COLO829 (cell line): ENCODE data around the gene IGF1.
A peak's percentile ranks its signal among the peaks of the same experiment; 100 is the strongest.

Experiments
- DNase-seq: peaks from one replicate; pipeline ENCODE4 v3.0.0; 2012; ENCODE audit warnings: low spot score

IGF1 gene

GRCh38 chr12:102496591-102496990, 16.2 kb upstream of the IGF1 start:
- no peak for DNase-seq

GRCh38 chr12:102487226-102487625, 6.9 kb upstream of the IGF1 start:
- no peak for DNase-seq

GRCh38 chr12:102486153-102486552, 5.8 kb upstream of the IGF1 start:
- no peak for DNase-seq

GRCh38 chr12:102484428-102484958, 4.1 kb upstream of the IGF1 start:
- DNase-seq: peak; percentile 62

- no peak for DNase-seq
These were observed 3.7 kb upstream of the IGF1 start for GRCh38 chr12:102484017-102484416.

- no peak for DNase-seq
These were observed 3.1 kb upstream of the IGF1 start for GRCh38 chr12:102483466-102483865.

- peak; percentile 26 for DNase-seq
These were observed 1.5 kb upstream of the IGF1 start for GRCh38 chr12:102481705-102482425.

- DNase-seq: no peak
These were observed 424 bp downstream of the IGF1 start for GRCh38 chr12:102479939-102480338.

- DNase-seq: no peak
These were observed 1.1 kb downstream of the IGF1 start for GRCh38 chr12:102479099-102479885.

GRCh38 chr12:102478405-102479098, 1.8 kb downstream of the IGF1 start:
- no peak for DNase-seq

GRCh38 chr12:102475355-102475754, 5.0 kb downstream of the IGF1 start:
- DNase-seq: no peak

GRCh38 chr12:102474438-102475064, 5.8 kb downstream of the IGF1 start:
- no peak for DNase-seq

- no peak for DNase-seq
These were observed 7.9 kb downstream of the IGF1 start for GRCh38 chr12:102472496-102472895.

GRCh38 chr12:102471556-102471955, 8.8 kb downstream of the IGF1 start:
- DNase-seq: no peak

- DNase-seq: no peak
These were observed 9.4 kb downstream of the IGF1 start for GRCh38 chr12:102470945-102471344.

- DNase-seq: no peak
These were observed 12.0 kb downstream of the IGF1 start for GRCh38 chr12:102468261-102468915.

- DNase-seq: no peak
These were observed 14.4 kb downstream of the IGF1 start for GRCh38 chr12:102465762-102466560.

GRCh38 chr12:102463659-102464249, 16.6 kb downstream of the IGF1 start:
- DNase-seq: no peak

GRCh38 chr12:102462795-102463465, 17.4 kb downstream of the IGF1 start:
- DNase-seq: no peak

- no peak for DNase-seq
These were observed 18.0 kb downstream of the IGF1 start for GRCh38 chr12:102462386-102462785.
